Measurements from ENCODE around the gene PIP4K2A. TPM values are rescaled to one million over a fixed set of nuclear protein-coding genes. Genes with fewer than 3 reads are reported as not detected.
A peak's percentile ranks its signal among the peaks of the same experiment; 100 is the strongest.

The PIP4K2A gene
- total and polyA plus RNA-seq, 2 experiments from 2014 or later: 39.9 to 40.1 TPM

DNA sequence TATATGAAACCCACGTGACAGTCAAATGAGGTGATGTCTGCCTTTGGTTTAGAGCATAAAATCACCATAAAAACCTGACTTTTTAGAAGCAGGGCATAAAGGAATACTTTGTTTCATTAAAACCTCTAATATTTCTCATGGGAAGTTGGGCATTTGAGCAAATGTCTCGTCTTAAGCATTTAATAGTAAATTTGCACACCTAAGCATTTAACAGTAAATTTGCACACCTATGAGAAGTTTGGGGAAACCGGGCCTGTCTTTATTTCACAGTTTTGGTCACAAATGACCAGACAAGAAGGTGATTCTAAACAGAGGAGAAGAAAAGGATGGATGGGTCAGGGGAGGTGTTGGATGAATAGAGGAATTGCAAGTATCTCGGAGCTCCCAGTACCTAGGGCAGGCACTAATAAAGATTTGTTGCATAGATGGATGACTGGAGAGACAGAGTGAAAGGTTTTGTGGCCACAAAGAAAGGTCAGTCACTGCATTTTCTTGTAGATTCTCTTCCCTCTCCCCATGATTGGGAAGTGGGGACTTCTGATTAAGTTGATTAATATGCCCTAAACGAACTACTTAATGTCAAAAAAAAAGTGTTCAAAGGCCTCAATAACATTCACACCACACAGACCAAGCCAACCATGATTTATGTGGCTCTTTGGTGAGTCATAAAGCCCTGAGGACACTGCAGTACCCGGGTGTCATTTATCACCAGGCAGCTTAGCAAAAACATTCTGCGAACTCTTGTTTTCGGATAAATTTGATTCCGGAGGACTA, 210.9 kb downstream of the PIP4K2A start:
- Mint-ChIP-seq H3K9me3 (peaks cover 6% of the 10 kb centered on the region; the same call in 2 of the 3 replicates), H3K36me3 (ENCODE audit: low read depth) (no peaks in the 10 kb centered on the region), H3K4me3 (no peak overlapping the region), H3K27ac (no peak overlapping the region), H3K27me3 (ENCODE audit: insufficient read depth, low read depth, poor library complexity) (peaks cover 4% of the 10 kb centered on the region), H3K4me1 (no peaks in the 10 kb centered on the region)
- no peak overlapping the region for H3K4me3 ChIP-seq
- TF ChIP-seq JUNB (IDR thresholded peaks at IDR 0.05; ENCODE audit: unreplicated experiment) (no peak), EZH2 (IDR thresholded peaks at IDR 0.05; ENCODE audit: low read depth, unreplicated experiment) (no peak), EZH2phosphoT487 (IDR thresholded peaks at IDR 0.05; ENCODE audit: unreplicated experiment) (no peak), STAT1 (IDR thresholded peaks at IDR 0.05; ENCODE audit: unreplicated experiment) (no peak), ZNF462 (CRISPR knock-in tag; IDR thresholded peaks at IDR 0.05) (no peak), ZNF331 (CRISPR knock-in tag; IDR thresholded peaks at IDR 0.05; ENCODE audit: low read depth) (no peak), ZNF114 (CRISPR knock-in tag; IDR thresholded peaks at IDR 0.05) (no peak), CTCF (conservative IDR thresholded peaks at IDR 0.05; ENCODE audit: low read depth in 2 of 2) (no peak), POLR2AphosphoS5 (IDR thresholded peaks at IDR 0.05; ENCODE audit: low read depth) (no peak)
- TF ChIP-seq, protein P1, sequence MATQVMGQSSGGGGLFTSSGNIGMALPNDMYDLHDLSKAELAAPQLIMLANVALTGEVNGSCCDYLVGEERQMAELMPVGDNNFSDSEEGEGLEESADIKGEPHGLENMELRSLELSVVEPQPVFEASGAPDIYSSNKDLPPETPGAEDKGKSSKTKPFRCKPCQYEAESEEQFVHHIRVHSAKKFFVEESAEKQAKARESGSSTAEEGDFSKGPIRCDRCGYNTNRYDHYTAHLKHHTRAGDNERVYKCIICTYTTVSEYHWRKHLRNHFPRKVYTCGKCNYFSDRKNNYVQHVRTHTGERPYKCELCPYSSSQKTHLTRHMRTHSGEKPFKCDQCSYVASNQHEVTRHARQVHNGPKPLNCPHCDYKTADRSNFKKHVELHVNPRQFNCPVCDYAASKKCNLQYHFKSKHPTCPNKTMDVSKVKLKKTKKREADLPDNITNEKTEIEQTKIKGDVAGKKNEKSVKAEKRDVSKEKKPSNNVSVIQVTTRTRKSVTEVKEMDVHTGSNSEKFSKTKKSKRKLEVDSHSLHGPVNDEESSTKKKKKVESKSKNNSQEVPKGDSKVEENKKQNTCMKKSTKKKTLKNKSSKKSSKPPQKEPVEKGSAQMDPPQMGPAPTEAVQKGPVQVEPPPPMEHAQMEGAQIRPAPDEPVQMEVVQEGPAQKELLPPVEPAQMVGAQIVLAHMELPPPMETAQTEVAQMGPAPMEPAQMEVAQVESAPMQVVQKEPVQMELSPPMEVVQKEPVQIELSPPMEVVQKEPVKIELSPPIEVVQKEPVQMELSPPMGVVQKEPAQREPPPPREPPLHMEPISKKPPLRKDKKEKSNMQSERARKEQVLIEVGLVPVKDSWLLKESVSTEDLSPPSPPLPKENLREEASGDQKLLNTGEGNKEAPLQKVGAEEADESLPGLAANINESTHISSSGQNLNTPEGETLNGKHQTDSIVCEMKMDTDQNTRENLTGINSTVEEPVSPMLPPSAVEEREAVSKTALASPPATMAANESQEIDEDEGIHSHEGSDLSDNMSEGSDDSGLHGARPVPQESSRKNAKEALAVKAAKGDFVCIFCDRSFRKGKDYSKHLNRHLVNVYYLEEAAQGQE (IDR thresholded peaks at IDR 0.05; ENCODE audit: unreplicated experiment): no peak
- TF ChIP-seq, protein P2, sequence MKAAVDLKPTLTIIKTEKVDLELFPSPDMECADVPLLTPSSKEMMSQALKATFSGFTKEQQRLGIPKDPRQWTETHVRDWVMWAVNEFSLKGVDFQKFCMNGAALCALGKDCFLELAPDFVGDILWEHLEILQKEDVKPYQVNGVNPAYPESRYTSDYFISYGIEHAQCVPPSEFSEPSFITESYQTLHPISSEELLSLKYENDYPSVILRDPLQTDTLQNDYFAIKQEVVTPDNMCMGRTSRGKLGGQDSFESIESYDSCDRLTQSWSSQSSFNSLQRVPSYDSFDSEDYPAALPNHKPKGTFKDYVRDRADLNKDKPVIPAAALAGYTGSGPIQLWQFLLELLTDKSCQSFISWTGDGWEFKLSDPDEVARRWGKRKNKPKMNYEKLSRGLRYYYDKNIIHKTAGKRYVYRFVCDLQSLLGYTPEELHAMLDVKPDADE (IDR thresholded peaks at IDR 0.05): no peak
- H3K36me3 ChIP-seq (ENCODE audit: insufficient read depth): no peaks in the 10 kb centered on the region
- no peaks in the 10 kb centered on the region for H3K4me1 ChIP-seq (ENCODE audit: insufficient read depth)
- DNase-seq (ENCODE audit: low spot score) (no peak), ATAC-seq (no peak)
- H3F3A ChIP-seq (replicated peaks; ENCODE audit: low read depth): no peaks in the 10 kb centered on the region
- H4K20me1 ChIP-seq (replicated peaks; ENCODE audit: insufficient read depth): no peaks in the 10 kb centered on the region
- H3K4me2 ChIP-seq: no peak overlapping the region
- H3K27me3 ChIP-seq (ENCODE audit: insufficient read depth): no peaks in the 10 kb centered on the region
- H3K9me2 ChIP-seq (ENCODE audit: insufficient read depth): no peaks in the 10 kb centered on the region
- H3K79me2 ChIP-seq (replicated peaks; ENCODE audit: insufficient read depth): no peaks in the 10 kb centered on the region
- 0 out of 2 replicates have a peak overlapping the region, but pooled peaks have one; percentile 30 for H2AFZ ChIP-seq
- no peak overlapping the region for H3K27ac ChIP-seq (ENCODE audit: low read depth)
